Measurements from ENCODE around the gene QPRT.
A peak's percentile ranks its signal among the peaks of the same experiment; 100 is the strongest.
"Not testable (repeated sequence)": the region's sequence is repeated elsewhere in the genome, so short reads cannot be mapped to it uniquely, and the experiment has no call there.

The QPRT gene

DNA sequence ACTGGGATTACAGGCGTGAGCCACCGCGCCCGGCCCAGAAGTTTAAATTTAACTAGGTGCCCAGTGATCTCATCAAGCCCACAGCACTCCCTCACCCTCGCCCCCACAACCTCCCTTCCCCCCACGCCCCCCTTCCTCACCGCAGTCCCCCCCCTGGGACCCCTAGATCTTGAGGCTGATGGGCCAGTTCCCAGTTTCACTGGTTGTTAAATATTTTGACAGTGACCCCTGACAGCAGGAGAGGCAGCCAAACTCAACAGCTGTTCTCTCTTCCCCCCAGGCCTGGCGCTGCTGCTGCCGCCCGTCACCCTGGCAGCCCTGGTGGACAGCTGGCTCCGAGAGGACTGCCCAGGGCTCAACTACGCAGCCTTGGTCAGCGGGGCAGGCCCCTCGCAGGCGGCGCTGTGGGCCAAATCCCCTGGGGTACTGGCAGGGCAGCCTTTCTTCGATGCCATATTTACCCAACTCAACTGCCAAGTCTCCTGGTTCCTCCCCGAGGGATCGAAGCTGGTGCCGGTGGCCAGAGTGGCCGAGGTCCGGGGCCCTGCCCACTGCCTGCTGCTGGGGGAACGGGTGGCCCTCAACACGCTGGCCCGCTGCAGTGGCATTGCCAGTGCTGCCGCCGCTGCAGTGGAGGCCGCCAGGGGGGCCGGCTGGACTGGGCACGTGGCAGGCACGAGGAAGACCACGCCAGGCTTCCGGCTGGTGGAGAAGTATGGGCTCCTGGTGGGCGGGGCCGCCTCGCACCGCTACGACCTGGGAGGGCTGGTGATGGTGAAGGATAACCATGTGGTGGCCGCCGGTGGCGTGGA, 15.6 kb downstream of the QPRT start:
- DNase-seq, result peak; percentile 7

GRCh38 chr16:29695675-29696074, 16.7 kb downstream of the QPRT start:
- DNase-seq, result not testable (repeated sequence)

- no peak for DNase-seq
Observed at GRCh38 chr16:29696881-29697331, 17.9 kb downstream of the QPRT start.

GRCh38 chr16:29697391-29697790, 18.4 kb downstream of the QPRT start:
- DNase-seq, result no peak

DNA sequence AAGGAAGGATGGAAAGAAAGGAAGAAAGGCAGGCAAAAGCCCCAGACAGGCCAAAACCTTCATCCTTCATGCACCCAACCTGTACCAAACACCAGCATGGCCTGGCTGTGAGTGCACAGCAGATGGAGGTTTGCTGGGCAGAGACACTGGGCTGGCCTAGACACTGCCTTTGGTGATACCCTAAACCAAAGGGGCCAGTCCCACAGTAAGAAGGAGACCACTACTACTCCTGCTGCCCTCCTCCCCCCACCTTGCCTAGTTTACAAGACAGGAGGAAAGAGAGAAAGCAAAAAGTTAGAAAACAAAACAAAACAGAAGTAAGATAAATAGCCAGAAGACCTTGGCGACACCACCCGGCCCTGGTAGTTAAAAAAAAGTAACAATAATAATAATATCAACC, 19.1 kb downstream of the QPRT start:
- no peak for DNase-seq

GRCh38 chr16:29698484-29699323, 19.7 kb downstream of the QPRT start:
- DNase-seq, result no peak

DNA sequence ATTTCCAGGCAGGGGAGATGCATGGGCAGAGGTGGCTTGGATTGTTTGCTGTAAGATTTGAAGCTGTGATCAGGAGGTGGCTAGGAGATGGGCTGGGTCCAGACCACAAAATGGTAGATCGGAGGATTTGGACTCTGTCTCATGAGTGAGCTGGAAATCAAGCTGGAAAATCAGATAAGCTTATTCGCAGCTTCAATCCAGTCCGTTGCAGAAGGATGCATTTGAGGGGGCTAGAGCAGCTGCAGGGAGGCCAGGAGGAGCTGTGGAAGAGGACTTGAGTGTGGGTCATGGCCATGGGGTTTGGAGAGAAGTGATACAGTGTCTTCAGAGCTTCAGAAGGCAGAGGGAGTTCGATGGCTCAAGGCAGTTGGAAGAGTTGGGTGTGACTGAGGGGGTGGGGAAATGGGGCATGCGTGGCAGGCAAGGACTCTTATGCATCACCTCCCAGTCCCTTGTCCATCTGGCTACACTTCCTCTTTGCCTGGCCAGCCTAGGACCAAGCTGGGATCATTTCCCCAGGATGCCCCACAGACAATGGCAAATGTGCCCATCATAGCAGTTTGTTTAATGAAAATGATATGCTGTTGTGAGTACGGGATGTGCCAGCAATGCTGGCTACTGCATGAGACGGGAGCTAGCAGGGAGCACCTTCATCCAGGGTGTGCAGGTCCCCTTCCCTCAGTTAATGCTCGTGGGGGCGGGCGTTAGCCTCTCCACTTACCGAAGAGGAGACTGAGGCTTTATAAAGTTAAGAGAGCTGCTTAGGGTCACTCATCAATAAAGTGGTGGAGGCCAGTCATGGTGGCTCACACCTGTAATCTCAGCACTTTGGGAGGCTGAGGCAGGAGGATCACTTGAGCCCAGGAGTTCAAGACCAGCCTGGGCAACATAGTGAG, 20.6 kb downstream of the QPRT start:
- DNase-seq, result no peak

- peak; percentile 79 for DNase-seq
Observed at GRCh38 chr16:29700253-29700987, 21.4 kb downstream of the QPRT start.

- no peak for DNase-seq
Observed at GRCh38 chr16:29701214-29701555, 22.2 kb downstream of the QPRT start.

- no peak for DNase-seq
Observed at GRCh38 chr16:29702269-29702668, 23.3 kb downstream of the QPRT start.

GRCh38 chr16:29705030-29705429, 26.1 kb downstream of the QPRT start:
- no peak for DNase-seq

- DNase-seq, result not testable (repeated sequence)
Observed at GRCh38 chr16:29707160-29707559, 28.2 kb downstream of the QPRT start.

GRCh38 chr16:29708917-29709600, 30.1 kb downstream of the QPRT start:
- DNase-seq, result no peak

DNA sequence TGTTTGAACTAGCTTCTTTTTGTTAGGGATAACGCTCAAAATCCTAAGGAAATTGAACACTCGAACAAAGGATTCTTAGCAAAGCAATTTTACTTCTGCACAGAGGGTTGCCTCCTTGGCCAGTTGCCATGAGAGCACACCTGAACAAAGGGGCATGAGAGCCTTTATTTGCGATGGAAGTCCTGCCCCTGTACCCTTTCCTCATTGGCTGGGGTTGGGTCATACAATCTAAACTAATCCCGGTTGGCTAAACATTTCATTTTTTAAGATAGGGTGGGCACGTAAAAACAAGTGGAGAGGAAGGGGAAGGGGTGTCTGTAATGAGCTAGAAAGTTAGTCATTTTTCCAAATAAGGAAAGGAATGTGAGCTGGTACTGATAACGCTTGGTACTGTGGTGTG, 30.7 kb downstream of the QPRT start:
- DNase-seq, result not testable (repeated sequence)

- DNase-seq, result peak; percentile 9
Observed at GRCh38 chr16:29710227-29711219, 31.5 kb downstream of the QPRT start.

DNA sequence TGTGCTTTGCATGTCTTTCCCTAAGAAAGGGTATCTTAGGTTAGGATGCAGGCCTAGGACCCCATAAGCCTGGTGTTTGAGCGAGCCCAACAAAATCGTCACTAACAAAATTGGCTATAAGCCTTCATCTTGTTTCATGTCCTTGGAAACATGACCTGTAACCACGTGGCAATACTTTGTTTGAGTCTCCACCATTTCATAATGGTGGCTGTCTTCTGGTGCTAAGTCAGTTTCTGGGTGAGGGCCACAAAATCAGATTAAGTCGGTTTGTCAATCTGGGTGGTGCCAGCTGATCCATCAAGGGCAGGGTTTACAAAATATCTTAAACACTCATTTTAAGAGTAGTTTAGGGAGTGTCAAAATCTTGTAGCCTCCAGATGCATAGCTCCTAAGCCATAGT, 33.8 kb downstream of the QPRT start:
- no peak for DNase-seq

GRCh38 chr16:29714396-29714795, 35.4 kb downstream of the QPRT start:
- no peak for DNase-seq

DNA sequence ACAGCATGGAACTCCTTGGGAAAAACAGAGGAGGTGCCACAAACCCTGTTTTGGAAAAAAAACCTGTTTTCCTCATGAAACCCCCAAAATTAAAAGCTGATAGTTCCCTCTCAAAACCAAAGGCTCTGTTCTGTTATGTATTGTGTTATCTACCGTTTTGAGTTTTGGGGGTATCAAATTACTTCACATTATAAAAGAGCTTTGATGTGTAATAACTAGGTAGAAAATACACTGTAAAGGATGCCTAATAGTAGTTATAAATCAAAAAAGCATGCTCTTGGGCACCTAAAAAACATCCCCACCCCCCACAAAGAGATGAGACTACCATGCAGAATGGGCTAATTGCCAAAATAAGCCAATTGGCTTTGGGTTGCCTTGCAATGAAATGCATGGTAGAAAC, 36.0 kb downstream of the QPRT start:
- DNase-seq, result no peak

- DNase-seq, result no peak
Observed at GRCh38 chr16:29717113-29717512, 38.1 kb downstream of the QPRT start.

GRCh38 chr16:29719063-29719462, 40.1 kb downstream of the QPRT start:
- DNase-seq, result no peak
